ENCODE measurements around the gene SIDT1. TPM values are rescaled to one million over a fixed set of nuclear protein-coding genes. Genes with fewer than 3 reads are reported as not detected.

SIDT1 gene
- total RNA-seq, 1 donor from 2014 or later = 1.5 TPM

DNA sequence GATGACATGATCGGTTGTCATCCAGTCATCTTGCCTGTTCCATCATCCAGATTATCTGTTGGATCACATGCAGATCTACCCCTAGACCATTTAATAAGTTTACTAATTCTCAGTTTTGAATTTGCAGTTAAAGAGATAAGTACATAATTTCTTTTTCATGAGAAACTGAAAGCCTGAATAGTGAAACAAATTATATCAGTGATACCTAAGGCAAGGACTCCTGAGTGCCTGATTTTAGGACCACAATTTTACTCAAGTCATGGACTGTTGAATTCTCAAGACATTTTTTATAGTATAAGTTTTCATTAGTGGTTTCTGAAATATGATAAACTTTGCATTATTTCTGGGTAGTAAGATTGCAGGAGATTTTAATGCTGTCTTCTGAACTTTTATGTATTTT lies 13.2 kb downstream of the SIDT1 start:
- no peak for DNase-seq (ENCODE audit: low spot score)

DNA sequence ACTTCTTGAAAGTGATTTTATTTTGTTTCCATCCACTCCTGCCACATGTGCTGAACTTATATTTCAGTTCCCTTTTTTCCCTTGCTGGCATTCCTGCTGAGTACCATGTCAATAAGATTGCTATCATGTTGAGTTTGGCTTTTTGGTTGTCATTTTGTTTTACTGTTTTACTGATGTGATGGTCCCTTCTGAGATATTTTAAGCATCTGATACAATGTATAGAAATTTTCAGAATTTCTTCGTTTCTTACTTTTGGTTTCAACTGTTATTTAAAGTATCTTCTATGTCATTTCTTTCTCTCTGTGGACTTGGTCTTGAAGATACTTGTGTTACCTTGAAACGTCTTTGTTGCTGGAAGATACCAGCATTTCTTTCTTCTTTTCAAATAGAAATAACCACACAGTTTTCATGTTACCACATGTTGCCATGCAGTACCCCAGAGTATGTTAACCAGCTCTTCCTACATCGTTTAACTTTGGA lies 14.1 kb downstream of the SIDT1 start:
- no peak for DNase-seq (ENCODE audit: low spot score)

DNA sequence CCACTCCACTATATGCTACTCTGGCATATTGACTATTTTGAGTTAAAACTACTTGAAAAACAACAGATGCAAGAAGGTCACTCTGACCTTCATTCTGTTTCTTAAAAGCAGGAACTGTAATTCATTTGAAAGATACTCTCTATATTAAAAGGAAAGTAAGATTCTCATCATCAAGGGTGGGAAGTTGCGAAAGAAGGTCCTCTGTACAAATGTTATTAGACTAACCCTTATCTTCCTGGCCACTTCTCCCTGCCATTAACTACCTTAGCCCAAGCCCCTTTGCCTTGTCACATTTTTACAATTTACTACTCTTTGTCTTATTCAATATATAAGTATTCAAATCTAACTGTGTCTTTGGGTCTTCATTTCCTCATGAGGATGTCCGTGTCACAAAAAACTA lies 16.1 kb downstream of the SIDT1 start:
- no peak for DNase-seq (ENCODE audit: low spot score)

DNA sequence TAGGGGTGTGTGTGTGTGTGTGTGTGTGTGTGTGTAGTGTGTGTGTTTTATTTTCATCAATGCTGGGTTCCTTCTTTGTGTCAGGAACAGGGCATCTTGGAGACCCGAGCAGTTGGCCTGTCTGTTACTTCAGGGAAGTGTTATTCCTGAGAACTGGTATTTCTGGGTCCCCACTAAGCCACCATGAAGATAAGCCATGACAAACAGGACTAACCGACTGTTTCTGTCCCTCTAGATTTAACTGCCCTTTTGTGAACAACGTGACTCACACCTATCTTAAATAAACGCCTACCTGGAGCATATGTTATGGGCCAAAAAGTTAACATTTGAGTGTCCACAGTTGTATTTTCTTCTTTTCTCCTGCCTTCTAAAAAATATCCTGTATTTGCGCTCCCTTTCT lies 19.5 kb downstream of the SIDT1 start:
- DNase-seq (ENCODE audit: low spot score) = no peak

- no peak for DNase-seq (ENCODE audit: low spot score)
These were observed 20.5 kb downstream of the SIDT1 start for GRCh38 chr3:113552851-113553250.

GRCh38 chr3:113555138-113555537 lies 22.8 kb downstream of the SIDT1 start:
- DNase-seq (ENCODE audit: low spot score) = no peak

- no peak for DNase-seq (ENCODE audit: low spot score)
These were observed 24.1 kb downstream of the SIDT1 start for GRCh38 chr3:113556316-113556945.

- no peak for DNase-seq (ENCODE audit: low spot score)
These were observed 24.6 kb downstream of the SIDT1 start for GRCh38 chr3:113556946-113557335.

DNA sequence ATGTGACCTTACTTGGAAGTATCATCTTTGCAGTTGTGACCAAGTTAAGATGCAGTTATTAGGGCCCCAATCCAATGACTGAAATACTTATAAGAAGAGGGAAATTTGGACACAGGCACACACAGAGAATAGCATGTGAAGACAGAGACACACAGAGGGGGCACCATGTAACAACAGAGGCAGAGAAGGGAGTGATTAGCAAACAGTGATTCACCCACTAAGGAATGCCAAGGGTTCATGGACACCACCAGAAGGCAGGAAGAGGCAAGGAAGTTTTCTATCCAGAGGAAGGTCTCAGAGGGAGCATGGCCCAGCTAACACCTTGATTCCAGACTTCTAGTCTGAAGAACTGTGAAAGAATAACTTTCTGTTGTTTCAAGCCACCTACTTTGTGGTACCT lies 25.0 kb downstream of the SIDT1 start:
- no peak for DNase-seq (ENCODE audit: low spot score)

DNA sequence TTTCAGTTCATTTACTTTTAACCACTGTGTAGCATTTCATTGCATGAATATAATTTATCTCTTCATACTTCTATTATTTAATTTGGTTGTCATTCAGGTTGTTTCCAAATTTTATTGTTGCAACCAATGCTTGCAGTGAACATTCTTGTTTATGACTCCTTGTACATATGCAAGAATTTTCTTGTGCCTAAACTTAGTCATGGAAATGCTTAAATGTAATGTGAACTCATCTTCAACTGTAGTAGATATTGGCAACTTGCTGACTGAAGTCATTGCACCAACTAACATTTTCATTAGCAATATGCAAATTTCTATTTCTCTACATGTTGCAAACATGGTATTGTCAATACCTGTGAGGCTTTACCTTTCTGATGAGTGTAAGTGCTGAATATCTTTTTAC lies 26.7 kb downstream of the SIDT1 start:
- DNase-seq (ENCODE audit: low spot score) = no peak

DNA sequence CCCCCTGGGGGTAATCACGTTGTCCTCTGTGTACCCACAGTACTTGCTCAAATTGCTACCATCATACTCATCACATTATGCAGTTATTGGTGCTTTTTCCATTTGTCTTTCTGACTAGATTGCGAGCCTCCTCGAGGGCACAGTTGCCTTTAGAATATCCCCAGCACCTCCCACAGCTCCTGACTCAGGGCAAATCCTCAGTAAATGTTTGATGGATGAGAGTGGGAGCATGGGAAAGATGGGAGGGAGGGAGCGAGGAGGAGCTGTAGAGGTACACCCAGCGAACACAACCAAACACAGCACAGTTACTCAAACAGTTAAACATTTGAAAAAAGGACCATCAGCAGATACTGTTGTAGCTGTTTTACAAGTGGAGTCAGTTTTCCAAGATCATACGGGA lies 27.9 kb downstream of the SIDT1 start:
- DNase-seq (ENCODE audit: low spot score) = no peak

- no peak for DNase-seq (ENCODE audit: low spot score)
These were observed 28.7 kb downstream of the SIDT1 start for GRCh38 chr3:113560831-113561623.

DNA sequence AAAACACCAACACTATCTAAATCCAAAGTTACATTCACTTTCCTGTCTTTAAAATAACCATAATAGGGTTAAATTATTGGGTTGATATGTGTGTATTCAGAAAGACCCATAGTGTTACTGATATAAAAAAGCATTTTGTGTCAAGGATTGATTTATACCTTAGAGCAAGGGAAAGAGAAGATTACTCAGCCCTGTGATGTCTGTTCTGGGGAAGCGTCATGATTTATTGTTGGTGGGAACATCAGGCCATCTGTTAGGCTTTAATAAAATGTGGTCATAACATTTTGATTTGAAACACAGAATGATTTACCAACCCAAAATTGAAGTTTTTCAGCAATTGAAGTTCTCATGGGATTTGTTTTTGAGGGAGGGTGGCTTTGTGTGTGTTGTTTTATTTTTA lies 33.2 kb downstream of the SIDT1 start:
- no peak for DNase-seq (ENCODE audit: low spot score)

- no peak for DNase-seq (ENCODE audit: low spot score)
These were observed 37.8 kb downstream of the SIDT1 start for GRCh38 chr3:113570158-113570557.

DNA sequence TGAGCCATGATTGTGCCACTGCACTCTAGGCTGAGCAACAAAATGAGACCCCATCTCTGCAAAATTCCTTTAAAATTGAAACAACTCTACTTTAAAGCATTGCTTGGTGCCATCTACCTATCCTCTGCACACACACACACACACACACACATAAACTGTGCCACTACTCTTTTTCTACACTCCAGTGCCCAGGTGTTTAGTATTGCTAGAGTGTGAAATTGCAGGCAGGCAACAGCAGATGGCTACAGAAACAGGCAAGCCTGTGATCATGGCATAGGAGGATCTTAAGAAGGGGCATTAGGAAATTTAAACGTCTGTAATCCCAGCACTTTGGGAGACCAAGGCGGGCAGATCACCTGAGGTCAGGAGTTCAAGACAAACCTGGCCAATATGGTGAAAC lies 39.0 kb downstream of the SIDT1 start:
- DNase-seq (ENCODE audit: low spot score) = no peak

GRCh38 chr3:113573728-113574127 lies 41.4 kb downstream of the SIDT1 start:
- no peak for DNase-seq (ENCODE audit: low spot score)

GRCh38 chr3:113574213-113574612 lies 41.9 kb downstream of the SIDT1 start:
- no peak for DNase-seq (ENCODE audit: low spot score)

DNA sequence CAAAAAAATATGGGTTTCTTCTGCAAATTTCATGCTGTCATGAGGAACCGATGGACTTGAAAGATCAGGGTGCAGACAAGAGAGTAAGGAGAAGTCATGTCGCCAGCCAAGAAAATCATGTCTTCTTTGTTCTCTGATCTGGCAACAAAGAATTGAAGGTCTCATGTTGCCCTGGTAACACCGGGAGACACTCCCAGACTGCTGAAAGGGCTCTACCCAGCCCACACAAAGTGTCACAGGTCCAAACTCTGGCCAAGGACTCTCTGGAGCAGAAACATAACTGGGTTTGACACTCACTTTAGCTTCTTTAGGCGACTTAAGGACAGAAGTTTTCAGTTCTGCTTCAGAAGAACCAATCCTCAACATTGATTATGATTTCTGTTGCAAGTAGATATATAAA lies 42.9 kb downstream of the SIDT1 start:
- no peak for DNase-seq (ENCODE audit: low spot score)

GRCh38 chr3:113585228-113585627 lies 52.9 kb downstream of the SIDT1 start:
- no peak for DNase-seq (ENCODE audit: low spot score)

GRCh38 chr3:113585720-113586119 lies 53.4 kb downstream of the SIDT1 start:
- DNase-seq (ENCODE audit: low spot score) = no peak

DNA sequence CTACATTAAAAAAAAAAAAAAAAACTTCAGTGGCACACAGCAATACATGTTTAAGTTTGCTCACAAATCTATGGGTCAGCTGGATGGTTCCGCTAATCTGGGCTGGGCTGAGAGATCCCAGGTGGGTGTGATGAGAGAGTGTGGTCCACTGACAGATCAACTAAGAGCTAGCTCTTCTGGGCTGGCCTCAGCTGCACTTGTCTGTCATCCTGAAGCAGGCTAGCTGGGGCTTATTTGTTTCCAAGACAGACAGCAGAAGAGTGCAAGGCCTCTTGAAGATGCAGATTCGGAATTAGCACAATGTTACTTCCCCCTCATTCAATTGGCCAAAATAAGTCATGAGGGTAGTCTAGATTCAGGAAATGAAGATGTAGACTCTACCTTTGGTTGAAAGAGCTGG lies 56.5 kb downstream of the SIDT1 start:
- DNase-seq (ENCODE audit: low spot score) = no peak

DNA sequence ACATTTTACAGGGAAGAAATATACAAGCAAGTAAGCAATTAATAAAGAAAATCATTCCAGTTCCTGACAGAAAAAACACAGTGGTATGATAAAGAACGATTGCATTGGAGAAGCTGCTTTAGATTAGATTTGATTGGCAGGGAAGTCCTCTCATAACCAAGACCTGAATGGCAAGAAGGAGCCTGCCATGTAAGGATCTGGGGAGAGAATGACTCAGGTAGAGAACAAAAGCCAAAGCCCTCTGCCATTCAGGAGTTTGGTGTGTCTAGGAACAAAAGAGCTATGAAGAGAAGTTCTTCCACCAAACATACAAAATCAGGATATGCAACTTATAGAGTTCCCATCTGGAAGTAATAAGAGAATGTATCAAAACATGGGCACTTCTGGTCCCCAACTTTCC lies 57.6 kb downstream of the SIDT1 start:
- DNase-seq (ENCODE audit: low spot score) = no peak

GRCh38 chr3:113590983-113591382 lies 58.6 kb downstream of the SIDT1 start:
- DNase-seq (ENCODE audit: low spot score) = no peak

All from mesenteric fat pad (tissue), 1 donor.